Astrocyte (in vitro differentiated cells and primary cell): ENCODE measurements around the gene USP34.

ENCODE experiments used
- CTCF ChIP-seq: IDR thresholded peaks from 2 replicates; pipeline ENCODE4 v1.5.1; 2011; ENCODE audit warnings: low read depth, mild to moderate bottlenecking, inconsistent platforms, low read length, moderate library complexity; ENCODE audit not compliant: insufficient read depth
- EZH2 ChIP-seq: IDR thresholded peaks from 2 replicates; pipeline ENCODE4 v1.6.1; 2012; ENCODE audit warnings: mild to moderate bottlenecking, low read length, inconsistent platforms; ENCODE audit not compliant: insufficient read depth

GRCh38 chr2:61320181-61320580 is 150.7 kb downstream of the USP34 start:
- TF ChIP-seq CTCF (no peak), EZH2 (no peak)
